PC-3 (cell line): ENCODE data around the gene ATF2. TPM values are rescaled to one million over a fixed set of nuclear protein-coding genes. Genes with fewer than 3 reads are reported as not detected.

Source experiments
- ATAC-seq: fragments of 200-7000 bp; cut with Tn5 transposase; 2 replicates; pipeline ENCODE4 v1.9.1; 2020; ENCODE audit warnings: mild to moderate bottlenecking, moderate library complexity
- BruUV-seq: library from RNA; stranded (reverse); fragments of 400-500 nt; replicated peaks from 2 replicates; lab custom pipeline; 2021; lab: Mats Ljungman, UMichigan
- CTCF ChIA-PET: fragments of 300-600 bp; sonication (Branson Sonifier 250); formaldehyde crosslinking; loops from one replicate; lab custom pipeline; 2022; ENCODE audit warnings: antibody characterized with exemption; lab: Charles Lee
- POLR2A ChIA-PET: fragments of 300-600 bp; sonication (Branson Sonifier 250); formaldehyde crosslinking; loops from one replicate; lab custom pipeline; 2022; ENCODE audit warnings: antibody characterized with exemption; ENCODE audit not compliant: unreplicated experiment; lab: Charles Lee
- DNase-seq: peaks from one replicate; pipeline ENCODE4 v3.0.0-alpha.2; 2015
- H2AFZ ChIP-seq: fragments of 300-600 bp; sonication (generic); 2 replicates; pipeline ENCODE4 v1.6.0; 2016; ENCODE audit warnings: antibody characterized with exemption, low read length
- H3F3A ChIP-seq: fragments of 300-600 bp; sonication (generic); one replicate; pipeline ENCODE4 v1.6.0; 2017; ENCODE audit warnings: antibody characterized with exemption, low read length, control low read depth, mild to moderate bottlenecking; ENCODE audit not compliant: unreplicated experiment
- H3K27ac ChIP-seq: fragments of 300-600 bp; sonication (generic); 2 replicates; pipeline ENCODE4 v1.5.1; 2016; ENCODE audit warnings: mild to moderate bottlenecking, low read length
- H3K27me3 ChIP-seq: fragments of 300-600 bp; sonication (generic); 2 replicates; pipeline ENCODE4 v1.6.1; 2016; ENCODE audit warnings: low read length, mixed read lengths
- H3K36me3 ChIP-seq: fragments of 300-600 bp; sonication (generic); 2 replicates; pipeline ENCODE4 v1.6.1; 2016; ENCODE audit warnings: low read depth, mixed run types, low read length, mixed read lengths
- H3K4me1 ChIP-seq: fragments of 300-600 bp; sonication (generic); 2 replicates; pipeline ENCODE4 v1.5.1; 2016; ENCODE audit warnings: low read length; ENCODE audit not compliant: insufficient read depth
- H3K4me2 ChIP-seq: fragments of 300-600 bp; sonication (generic); 2 replicates; pipeline ENCODE4 v1.6.0; 2016; ENCODE audit warnings: low read length
- H3K4me3 ChIP-seq: fragments of 300-600 bp; sonication (generic); 2 replicates; pipeline ENCODE4 v1.5.1; 2016; ENCODE audit warnings: mild to moderate bottlenecking, low read length, mixed read lengths
- H3K79me2 ChIP-seq: fragments of 300-600 bp; sonication (generic); 2 replicates; pipeline ENCODE4 v1.6.1; 2017; ENCODE audit warnings: low read length, mixed read lengths
- H3K9ac ChIP-seq: fragments of 300-600 bp; sonication (generic); 2 replicates; pipeline ENCODE4 v1.6.0; 2016; ENCODE audit warnings: mild to moderate bottlenecking, low read length
- H3K9me2 ChIP-seq: fragments of 300-600 bp; sonication (generic); replicated peaks from 2 replicates; pipeline ENCODE4 v1.6.1; 2016; ENCODE audit warnings: mixed run types, low read length, mixed read lengths
- H3K9me3 ChIP-seq: fragments of 300-600 bp; sonication (generic); 2 replicates; pipeline ENCODE4 v1.6.1; 2016; ENCODE audit warnings: low read length, mixed read lengths
- H4K20me1 ChIP-seq: fragments of 300-600 bp; sonication (generic); 2 replicates; pipeline ENCODE4 v1.6.1; 2016; ENCODE audit warnings: low read length, mixed read lengths
- CTCF ChIP-seq: fragments of 300-600 bp; sonication (generic); conservative IDR thresholded peaks from 2 replicates; pipeline ENCODE4 v1.5.1; 2017; ENCODE audit warnings: antibody characterized with exemption, low read depth, mild to moderate bottlenecking, low read length
- EZH2 ChIP-seq: fragments of 300-600 bp; sonication (generic); IDR thresholded peaks from one replicate; pipeline ENCODE4 v1.6.1; 2017; ENCODE audit warnings: antibody characterized with exemption, mild to moderate bottlenecking, low read length; ENCODE audit not compliant: unreplicated experiment
- EZH2phosphoT487 ChIP-seq: fragments of 300-600 bp; sonication (generic); IDR thresholded peaks from 2 replicates; pipeline ENCODE4 v1.6.1; 2018; ENCODE audit warnings: mild to moderate bottlenecking, antibody characterized with exemption, low read length, borderline replicate concordance
- intact Hi-C: fragments of 100-400 bp; cut with micrococcal nuclease; formaldehyde crosslinking; loops from 2 replicates; pipeline ENCODE4 v1.9.0; 2023
- total RNA-seq: library from RNA; depleted of rRNA; stranded (reverse); fragments of >200 nt; gene quantifications from 2 replicates; pipeline ENCODE4 v1.2.3, GENCODE V29; 2014

Gene ATF2
- total RNA-seq, 1 experiment from 2014 or later, result 12.6 TPM

- intact Hi-C loops, result loop anchor here (1.0 kb wide), 1 partner anchor 8 kb away; the partner anchor contains the start of gene ATF2
- peaks cover 9% of the 10 kb centered on the region for H3F3A ChIP-seq
- no peaks in the 10 kb centered on the region for H3K9me2 ChIP-seq
- H3K4me3 ChIP-seq, result 0 out of 2 replicates have a peak overlapping the region, but pooled peaks have one; percentile 7
- no peak for DNase-seq
- peaks cover 29% of the 10 kb centered on the region for H4K20me1 ChIP-seq
- no TSS peak for BruUV-seq
- no peak for ATAC-seq
- H3K9me3 ChIP-seq, result no peaks in the 10 kb centered on the region
- CTCF ChIA-PET, result no interaction called here
- H3K36me3 ChIP-seq, result peaks cover 49% of the 10 kb centered on the region
- H3K27ac ChIP-seq, result peak overlapping the region; percentile 82
- H3K4me1 ChIP-seq, result peaks cover 54% of the 10 kb centered on the region
- H3K79me2 ChIP-seq, result peaks cover 56% of the 10 kb centered on the region
- POLR2A ChIA-PET, result no interaction called here
- no peak overlapping the region for H2AFZ ChIP-seq
- no peaks in the 10 kb centered on the region for H3K27me3 ChIP-seq
- H3K4me2 ChIP-seq, result peak overlapping the region; percentile 67
- TF ChIP-seq EZH2phosphoT487, result no peak
- no peak for TF ChIP-seq CTCF
- no peak for TF ChIP-seq EZH2
- H3K9ac ChIP-seq, result no peak overlapping the region
Observed at GRCh38 chr2:175176624-175177023, 8.6 kb upstream of the ATF2 start.

DNA sequence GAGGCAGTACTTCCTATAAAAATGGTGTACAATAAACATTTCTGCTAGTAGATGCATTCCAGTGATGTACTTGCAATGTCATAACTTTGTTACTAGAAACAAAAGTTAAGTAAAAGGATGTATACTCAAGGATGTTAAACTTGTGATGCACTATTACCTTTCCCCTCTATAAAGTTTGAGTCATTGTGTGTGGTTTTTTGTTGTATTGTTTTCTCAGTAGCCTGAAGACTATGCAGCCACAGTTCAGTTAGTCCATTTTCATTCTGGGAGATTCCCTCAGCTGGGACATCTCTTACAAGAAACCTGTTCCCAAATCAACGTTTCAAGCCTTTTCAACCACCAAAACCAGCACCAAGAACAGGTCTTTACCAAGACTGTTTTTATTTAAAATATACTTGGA lies 7.9 kb upstream of the ATF2 start:
- Histone ChIP-seq H3F3A (peaks cover 9% of the 10 kb centered on the region), H3K79me2 (peaks cover 49% of the 10 kb centered on the region), H3K9me2 (no peaks in the 10 kb centered on the region), H3K36me3 (peaks cover 49% of the 10 kb centered on the region), H3K9ac (no peak overlapping the region), H3K27ac (peak overlapping the region; percentile 82), H3K9me3 (no peaks in the 10 kb centered on the region), H3K27me3 (no peaks in the 10 kb centered on the region), H3K4me1 (peaks cover 54% of the 10 kb centered on the region), H4K20me1 (peaks cover 29% of the 10 kb centered on the region), H3K4me3 (peak overlapping the region; percentile 5; the same call in 1 of the 2 replicates), H2AFZ (no peak overlapping the region), H3K4me2 (peak overlapping the region; percentile 67)
- CTCF ChIA-PET, result no interaction called here
- peak; percentile 89 for DNase-seq
- TF ChIP-seq EZH2phosphoT487 (no peak), CTCF (no peak), EZH2 (no peak)
- ATAC-seq, result peak; percentile 94
- POLR2A ChIA-PET, result no interaction called here
- intact Hi-C loops, result loop anchor here (1.0 kb wide), 1 partner anchor 8 kb away; the partner anchor contains the start of gene ATF2
- no TSS peak for BruUV-seq

DNA sequence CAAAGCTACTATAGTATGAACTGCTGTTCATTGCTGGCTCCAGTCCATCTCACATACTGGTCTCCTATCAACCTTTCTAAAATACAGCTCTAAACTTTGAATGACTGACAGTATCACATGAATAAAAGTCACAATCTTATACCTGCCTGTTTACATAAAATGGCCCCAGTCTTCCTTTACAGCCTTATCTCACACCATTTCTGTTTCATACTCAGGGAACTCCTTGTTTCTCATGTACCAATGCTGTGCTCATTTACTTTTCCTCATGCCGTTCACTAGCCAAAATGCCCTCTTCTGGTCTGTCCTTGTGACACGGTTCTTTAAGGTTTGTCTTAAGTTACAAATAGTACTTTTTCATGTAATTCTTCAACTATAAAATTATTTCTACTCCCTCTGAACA lies 7.3 kb upstream of the ATF2 start:
- peak overlapping the region; percentile 5; the same call in 1 of the 2 replicates for H3K4me3 ChIP-seq
- ATAC-seq (peak; percentile 16; the same call in 1 of the 2 replicates), DNase-seq (no peak)
- H2AFZ ChIP-seq, result no peak overlapping the region
- H3K36me3 ChIP-seq, result peaks cover 49% of the 10 kb centered on the region
- ChIA-PET POLR2A (interaction anchor here (0.6 kb wide), 1 partner anchor 412 kb away, joined by 8 read pairs; no protein-coding TSS in a partner anchor), CTCF (no interaction called here)
- H4K20me1 ChIP-seq, result peaks cover 24% of the 10 kb centered on the region
- no peaks in the 10 kb centered on the region for H3K9me3 ChIP-seq
- peaks cover 9% of the 10 kb centered on the region for H3F3A ChIP-seq
- no peaks in the 10 kb centered on the region for H3K27me3 ChIP-seq
- H3K9me2 ChIP-seq, result no peaks in the 10 kb centered on the region
- 0 out of 2 replicates have a peak, but pooled peaks have one; percentile 13 for TF ChIP-seq CTCF
- TF ChIP-seq EZH2phosphoT487, result no peak
- peak overlapping the region; percentile 44 for H3K9ac ChIP-seq
- H3K4me2 ChIP-seq, result peak overlapping the region; percentile 67
- BruUV-seq, result no TSS peak
- intact Hi-C loops, result no loop called here
- H3K4me1 ChIP-seq, result peaks cover 54% of the 10 kb centered on the region
- H3K27ac ChIP-seq, result peak overlapping the region; percentile 82
- H3K79me2 ChIP-seq, result peaks cover 43% of the 10 kb centered on the region
